GM12878 (cell line): ENCODE results near the gene LIMS2. TPM values are rescaled to one million over a fixed set of nuclear protein-coding genes. Genes with fewer than 3 reads are reported as not detected.

Source experiments
- ATAC-seq: fragments of 200-7000 bp; cut with Tn5 transposase; 3 replicates; pipeline ENCODE4 v1.9.1; 2020; ENCODE audit warnings: mild to moderate bottlenecking, moderate library complexity
- BruUV-seq: library from RNA; stranded (reverse); fragments of 400-500 nt; replicated peaks from 2 replicates; lab custom pipeline; 2021; lab: Mats Ljungman, UMichigan
- CTCF ChIA-PET: fragments of 300-600 bp; sonication (Branson Sonifier 250); formaldehyde crosslinking; extraction: SDS; loops from one replicate; lab custom pipeline; 2021; ENCODE audit warnings: inconsistent platforms; lab: Yijun Ruan, JAX
- POLR2A ChIA-PET: fragments of 350-600 bp; formaldehyde crosslinking; extraction: SDS; loops from one replicate; lab custom pipeline; 2021; ENCODE audit warnings: inconsistent platforms; lab: Charles Lee
- RAD21 ChIA-PET: fragments of 300-600 bp; sonication (Branson Sonifier 250); formaldehyde crosslinking; loops from one replicate; lab custom pipeline; 2023; ENCODE audit warnings: antibody characterized with exemption; ENCODE audit not compliant: unreplicated experiment; lab: Charles Lee
- SMC1A ChIA-PET: fragments of 300-600 bp; sonication (Branson Sonifier 250); formaldehyde crosslinking; loops from one replicate; lab custom pipeline; 2023; ENCODE audit not compliant: unreplicated experiment, uncharacterized antibody; lab: Charles Lee
- DNase-seq: peaks from one replicate; pipeline ENCODE4 v3.0.0-alpha.2; 2011; ENCODE audit warnings: low read depth, low spot score
- FAIRE-seq: peaks from 3 replicates; lab custom pipeline; 2011; peaks lifted over from hg19 to GRCh38; lab: Jason Lieb, UNC
- H2AFZ ChIP-seq: 2 replicates; pipeline ENCODE4 v1.6.0; 2011; ENCODE audit warnings: low read depth, low read length, control low read depth; ENCODE audit not compliant: control insufficient read depth
- H3K27ac ChIP-seq: 2 replicates; pipeline ENCODE4 v1.5.1; 2011; ENCODE audit warnings: control low read depth; ENCODE audit not compliant: control insufficient read depth, insufficient read depth
- H3K27me3 ChIP-seq, 2 experiments: replicated peaks in 1 of 2; 2 replicates each; pipeline versions ENCODE4 v1.6.0 to v1.6.1; 2011; ENCODE audit warnings: low read length in 1 of 2; ENCODE audit not compliant: control insufficient read depth in 2 of 2, insufficient read depth in 2 of 2
- H3K36me3 ChIP-seq, 2 experiments: 2 replicates each; pipeline ENCODE4 v1.5.1; 2011; ENCODE audit warnings: low read length in 1 of 2; ENCODE audit not compliant: control insufficient read depth in 2 of 2, insufficient read depth in 2 of 2
- H3K4me1 ChIP-seq: 2 replicates; pipeline ENCODE4 v1.6.1; 2011; ENCODE audit warnings: mild to moderate bottlenecking, low read length, moderate library complexity, mixed read lengths; ENCODE audit not compliant: control insufficient read depth, insufficient read depth
- H3K4me2 ChIP-seq: 2 replicates; pipeline ENCODE4 v1.6.0; 2011; ENCODE audit warnings: control low read depth; ENCODE audit not compliant: control insufficient read depth, insufficient read depth
- H3K4me3 ChIP-seq: fragments of 200-600 bp; sonication (generic); 2 replicates; pipeline ENCODE4 v1.5.1; 2016
- H3K79me2 ChIP-seq: 2 replicates; pipeline ENCODE4 v1.6.0; 2011; ENCODE audit warnings: low read length; ENCODE audit not compliant: control insufficient read depth, insufficient read depth
- H3K9ac ChIP-seq: 2 replicates; pipeline ENCODE4 v1.8.0; 2011; ENCODE audit warnings: low read length, control low read depth, mixed read lengths; ENCODE audit not compliant: control insufficient read depth, insufficient read depth
- H3K9me3 ChIP-seq: replicated peaks from 3 replicates; pipeline ENCODE4 v1.5.1; 2011; ENCODE audit warnings: mild to moderate bottlenecking, low read length; ENCODE audit not compliant: control insufficient read depth, insufficient read depth
- H4K20me1 ChIP-seq: 2 replicates; pipeline ENCODE4 v1.6.0; 2011; ENCODE audit not compliant: control insufficient read depth, insufficient read depth
- ATF3 ChIP-seq: IDR thresholded peaks from 2 replicates; pipeline ENCODE4 v1.6.1; 2011; ENCODE audit warnings: low read depth, mild to moderate bottlenecking, low read length, moderate library complexity, borderline replicate concordance; ENCODE audit errors: extremely low read depth
- EGR1 ChIP-seq, 2 experiments: IDR thresholded peaks; 1 replicate in 1 of 2; 2 replicates in 1 of 2; pipeline ENCODE4 v1.6.1; 2011 to 2012; ENCODE audit warnings: low read depth in 2 of 2, low read length in 2 of 2, borderline replicate concordance in 1 of 2, mild to moderate bottlenecking in 1 of 2, moderate library complexity in 1 of 2
- HCFC1 ChIP-seq: fragments of 150-350 bp; IDR thresholded peaks from 2 replicates; pipeline ENCODE4 v1.6.1; 2014; ENCODE audit warnings: low read length
- SUPT20H ChIP-seq: IDR thresholded peaks from 2 replicates; pipeline ENCODE4 v1.6.1; 2011; ENCODE audit warnings: low read depth, mild to moderate bottlenecking, low read length, moderate library complexity, borderline replicate concordance; ENCODE audit not compliant: control insufficient read depth
- ZZZ3 ChIP-seq: IDR thresholded peaks from 2 replicates; pipeline ENCODE4 v1.6.1; 2011; ENCODE audit warnings: low read depth; ENCODE audit not compliant: control insufficient read depth, insufficient read length
- WGBS: methylation state at CpG from one replicate; pipeline ENCODE4 v1.1.6; 2016; ENCODE audit warnings: low lambda C conversion rate; ENCODE audit not compliant: insufficient replicate concordance, insufficient coverage; ENCODE audit errors: missing lambda C conversion rate; 5-methylcytosine and 5-hydroxymethylcytosine counted together
- in situ Hi-C: fragments of 300-500 bp; cut with MboI; formaldehyde crosslinking; loops from 9 replicates; pipeline ENCODE4 v1.14.3; 2018; ENCODE audit warnings: mixed read lengths
- intact Hi-C: fragments of 100-400 bp; cut with micrococcal nuclease; formaldehyde crosslinking; loops from one replicate; pipeline ENCODE4 v1.14.2; 2022; ENCODE audit not compliant: unreplicated experiment
- polyA plus RNA-seq, 11 experiments: library from polyadenylated mRNA; depleted of rRNA in 4 of 11; unstranded in 6 of 11; stranded (reverse) in 5 of 11; fragments of >200 nt; fragmentation: Nextera tagmentation in 4 of 11; fragmentation: Illumina TruSeq in 1 of 11; extraction: Ambion mirVana in 4 of 11; extraction: Trizol in 1 of 11; gene quantifications; 1 replicate in 1 of 11; 2 replicates in 10 of 11; pipeline versions ENCODE4 v1.2.1 to v1.2.3, GENCODE V29; 2011 to 2016; ENCODE audit warnings: inconsistent platforms in 2 of 11, missing spikeins in 2 of 11, low read depth in 1 of 11
- total RNA-seq, 4 experiments: library from RNA; depleted of rRNA in 3 of 4; stranded (reverse); fragments of >200 nt in 3 of 4; fragmentation: Illumina TruSeq in 1 of 4; extraction: Trizol in 1 of 4; gene quantifications; 2 replicates each; pipeline versions ENCODE4 v1.2.1 to v1.2.3, GENCODE V29; 2013 to 2021

The LIMS2 gene
- total and polyA plus RNA-seq, 10 of the 15 experiments (the other 5 are each of a cell fraction or from before 2014, with no cell fraction given) = 0.06 to 0.81 (median 0.16) TPM; not detected in 2

- H3K9me3 ChIP-seq = peaks cover 5% of the 10 kb centered on the region
- H3K27ac ChIP-seq = no peak overlapping the region
- TF ChIP-seq ATF3 = no peak
- no peak for TF ChIP-seq SUPT20H
- TF ChIP-seq EGR1 (IDR thresholded peaks at IDR 0.05; ENCODE audit: borderline replicate concordance in 1 of 2, low read depth in 2 of 2, low read length in 2 of 2) = 0 out of 3 replicates have a peak, but pooled peaks of 1 of the 2 experiments have one; percentile 10
- H3K4me2 ChIP-seq = no peak overlapping the region
- ChIA-PET POLR2A (no interaction called here), CTCF (interaction anchor here (1.1 to 1.2 kb wide), 2 partner anchors 8 to 16 kb away, joined by 3 to 4 read pairs; no protein-coding TSS in a partner anchor), SMC1A (no interaction called here), RAD21 (no interaction called here)
- in situ Hi-C loops = no loop called here
- ATAC-seq (no peak), FAIRE-seq (no peak), DNase-seq (no peak)
- no peaks in the 10 kb centered on the region; a peak in 1 of 4 replicates for H3K27me3 ChIP-seq
- intact Hi-C loops = no loop called here
- H3K9ac ChIP-seq = no peak overlapping the region
- no TSS peak for BruUV-seq
- no peaks in the 10 kb centered on the region for H3K79me2 ChIP-seq
- no peak overlapping the region for H2AFZ ChIP-seq
- no peaks in the 10 kb centered on the region for H4K20me1 ChIP-seq
- H3K36me3 ChIP-seq = no peaks in the 10 kb centered on the region
- 31% methylated on average over 7 of the region's 9 CpGs for WGBS
- no peaks in the 10 kb centered on the region for H3K4me1 ChIP-seq
- H3K4me3 ChIP-seq = no peak overlapping the region
These were observed 67.9 kb downstream of the LIMS2 start for GRCh38 chr2:127607399-127607908.

GRCh38 chr2:127606625-127607398 lies 68.5 kb downstream of the LIMS2 start:
- POLR2A ChIA-PET = no interaction called here
- H3K9me3 ChIP-seq = peaks cover 7% of the 10 kb centered on the region
- intact Hi-C loops = no loop called here
- no peaks in the 10 kb centered on the region; a peak in 1 of 4 replicates for H3K27me3 ChIP-seq
- no peak overlapping the region for H2AFZ ChIP-seq
- H3K9ac ChIP-seq = no peak overlapping the region
- BruUV-seq = no TSS peak
- ATAC-seq (no peak), FAIRE-seq (no peak), DNase-seq (no peak)
- WGBS = 37% methylated on average over 17 of the region's 17 CpGs
- SMC1A ChIA-PET = no interaction called here
- TF ChIP-seq ZZZ3 (no peak), HCFC1 (no peak)
- no peak overlapping the region for H3K4me3 ChIP-seq
- in situ Hi-C loops = no loop called here
- no peaks in the 10 kb centered on the region for H3K36me3 ChIP-seq
- H3K4me1 ChIP-seq = no peaks in the 10 kb centered on the region
- H3K27ac ChIP-seq = no peak overlapping the region
- CTCF ChIA-PET = interaction anchor here (1.2 to 1.4 kb wide), 2 partner anchors 8 to 15 kb away, joined by 3 to 6 read pairs; no protein-coding TSS in a partner anchor
- no peaks in the 10 kb centered on the region for H3K79me2 ChIP-seq
- H3K4me2 ChIP-seq = no peak overlapping the region
- H4K20me1 ChIP-seq = no peaks in the 10 kb centered on the region
- RAD21 ChIA-PET = no interaction called here
